Hepatocyte (in vitro differentiated cells): ENCODE measurements around the gene TMEM150C.

Experiments used
- CTCF ChIP-seq: fragments of 200-600 bp; sonication (generic); IDR thresholded peaks from 2 replicates; pipeline ENCODE4 v1.5.1; 2016; ENCODE audit warnings: antibody characterized with exemption, mild to moderate bottlenecking; ENCODE audit not compliant: poor library complexity
- EZH2phosphoT487 ChIP-seq: fragments of 200-600 bp; sonication (generic); IDR thresholded peaks from one replicate; pipeline ENCODE4 v1.6.1; 2018; ENCODE audit warnings: antibody characterized with exemption, mild to moderate bottlenecking, low read depth, moderate library complexity; ENCODE audit not compliant: unreplicated experiment, severe bottlenecking

DNA sequence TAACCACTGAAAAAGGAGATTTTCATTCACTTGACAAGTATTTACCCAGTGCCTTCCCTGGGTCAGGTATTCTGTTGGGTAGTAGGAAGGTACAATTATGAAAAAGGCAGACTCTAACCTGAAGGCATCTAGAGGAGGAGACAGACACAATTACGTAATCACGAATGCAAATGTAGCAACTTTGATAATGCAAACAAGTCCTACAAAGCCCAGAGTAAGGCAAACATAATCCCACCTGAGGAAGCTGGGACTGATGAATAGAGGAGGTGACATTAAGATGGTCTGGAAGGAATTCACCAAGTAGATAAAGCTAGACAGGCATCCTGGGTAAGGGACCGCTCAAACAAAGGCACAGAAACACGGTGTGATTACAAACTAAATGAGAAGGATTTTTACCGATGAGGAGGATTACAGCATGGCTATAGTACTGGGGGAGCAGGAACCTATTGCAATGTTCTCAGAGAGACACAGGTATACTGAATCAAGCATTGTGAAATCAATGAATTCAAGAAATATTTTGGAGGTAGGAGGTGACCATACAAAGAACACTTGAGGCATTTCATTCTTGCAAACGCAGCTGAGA, 37.1 kb downstream of the TMEM150C start:
- no peak for TF ChIP-seq CTCF
- TF ChIP-seq EZH2phosphoT487: no peak
